ENCODE measurements around the gene SPACA5. TPM values are rescaled to one million over a fixed set of nuclear protein-coding genes. Genes with fewer than 3 reads are reported as not detected.
"Not testable (repeated sequence)": the region's sequence is repeated elsewhere in the genome, so short reads cannot be mapped to it uniquely, and the experiment has no call there.

SPACA5 gene
- total RNA-seq, 3 donors from 2014 or later (not counting 1 experiment from before 2014, with no cell fraction given): not detected

DNA sequence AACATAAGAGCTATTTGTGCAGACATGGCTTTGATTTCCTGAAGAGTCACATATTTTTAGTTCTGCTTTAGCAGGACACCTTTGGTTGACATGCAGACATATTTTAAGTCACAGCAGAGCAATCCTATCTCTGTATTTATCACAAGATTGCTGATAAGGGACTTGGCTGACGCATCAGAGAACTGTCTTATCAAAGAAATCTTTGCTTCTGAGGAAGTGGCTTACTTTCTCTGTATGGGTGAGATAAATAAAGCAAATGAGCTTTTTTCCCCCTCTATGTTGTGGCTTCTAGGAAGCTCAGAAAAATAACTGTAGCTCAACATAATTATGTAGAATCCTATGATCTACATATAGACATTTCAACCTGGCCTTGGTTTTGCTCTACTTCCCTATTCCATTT, 13.1 kb downstream of the SPACA5 start:
- H3K27ac ChIP-seq (ENCODE audit: low read length); H3K27me3 Mint-ChIP-seq (ENCODE audit: low read depth in 2 of 2); H3K4me1 ChIP-seq (ENCODE audit: control insufficient read depth, insufficient read depth, low read length); H3K9me3 ChIP-seq (ENCODE audit: control insufficient read depth, insufficient read depth, low read length); H3K4me1 Mint-ChIP-seq; H3K27ac Mint-ChIP-seq; H3K4me3 ChIP-seq (ENCODE audit: low read length); H3K36me3 ChIP-seq (ENCODE audit: control insufficient read depth, insufficient read depth, low read length); H3K27me3 ChIP-seq (ENCODE audit: control insufficient read depth, insufficient read depth, low read length); H3K4me3 Mint-ChIP-seq; H3K36me3 Mint-ChIP-seq; H3K9me3 Mint-ChIP-seq; DNase-seq: not testable (repeated sequence)
- peak in 2 of 3 donors; percentile 37 to 51 for ATAC-seq
- intact Hi-C loops (cut with micrococcal nuclease): loop anchor here (5.0 to 10.0 kb wide), 3 partner anchors 65 to 828 kb away; partner anchors contain the start of genes ELK1, UBA1 and UXT
- no CpG with 5 or more reads among the region's 1 CpG for whole genome bisulfite sequencing (ENCODE audit: insufficient coverage)

GRCh38 chrX:48020472-48020871, 13.7 kb downstream of the SPACA5 start:
- not testable (repeated sequence) for H3K9me3 Mint-ChIP-seq; H3K27me3 Mint-ChIP-seq (ENCODE audit: low read depth in 2 of 2); H3K27me3 ChIP-seq (ENCODE audit: control insufficient read depth, insufficient read depth, low read length); H3K36me3 ChIP-seq (ENCODE audit: control insufficient read depth, insufficient read depth, low read length); H3K9me3 ChIP-seq (ENCODE audit: control insufficient read depth, insufficient read depth, low read length); H3K36me3 Mint-ChIP-seq; H3K27ac ChIP-seq (ENCODE audit: low read length); H3K4me1 ChIP-seq (ENCODE audit: control insufficient read depth, insufficient read depth, low read length); H3K4me1 Mint-ChIP-seq
- peak overlapping the region; percentile 98 for H3K4me3 Mint-ChIP-seq
- H3K4me3 ChIP-seq (ENCODE audit: low read length): peak overlapping the region; percentile 75
- ATAC-seq (peak in 1 of 3 donors; percentile 13), DNase-seq (peak in 1 of 2 donors; percentile 46)
- intact Hi-C loops (cut with micrococcal nuclease): loop anchor here (5.0 to 10.0 kb wide), 3 partner anchors 66 to 828 kb away; partner anchors contain the start of genes ELK1, UBA1 and UXT
- H3K27ac Mint-ChIP-seq: peak overlapping the region; percentile 91 to 99
- 32% methylated on average over 9 of the region's 11 CpGs for WGBS (ENCODE audit: insufficient coverage)

- Histone ChIP-seq H3K27ac (ENCODE audit: low read length) (peak overlapping the region; percentile 94), H3K36me3 (ENCODE audit: control insufficient read depth, insufficient read depth, low read length) (no peaks in the 10 kb centered on the region), H3K4me1 (ENCODE audit: control insufficient read depth, insufficient read depth, low read length) (peaks cover 6% of the 10 kb centered on the region), H3K9me3 (ENCODE audit: control insufficient read depth, insufficient read depth, low read length) (no peaks in the 10 kb centered on the region), H3K4me3 (ENCODE audit: low read length) (peak overlapping the region; percentile 75), H3K27me3 (ENCODE audit: control insufficient read depth, insufficient read depth, low read length) (no peaks in the 10 kb centered on the region)
- Mint-ChIP-seq H3K4me3 (peak overlapping the region; percentile 98), H3K27ac (peak overlapping the region; percentile 91 to 99), H3K9me3 (no peaks in the 10 kb centered on the region), H3K4me1 (peaks cover 12 to 13% of the 10 kb centered on the region in 2 donors), H3K27me3 (ENCODE audit: low read depth in 2 of 2) (no peaks in the 10 kb centered on the region), H3K36me3 (no peaks in the 10 kb centered on the region)
- TF ChIP-seq CTCF (IDR thresholded peaks at IDR 0.05): no peak
- intact Hi-C loops (cut with micrococcal nuclease): loop anchor here (1.0 to 10.0 kb wide), 4 partner anchors 66 to 829 kb away; partner anchors contain the start of genes ELK1, UBA1, UXT and ZNF81
- DNase-seq (peak; percentile 76 to 88), ATAC-seq (peak; percentile 79 to 88 (median 79))
- under 1% methylated on average over 22 of the region's 30 CpGs for WGBS (ENCODE audit: insufficient coverage)
These were observed 14.5 kb downstream of the SPACA5 start for GRCh38 chrX:48021026-48021900.

DNA sequence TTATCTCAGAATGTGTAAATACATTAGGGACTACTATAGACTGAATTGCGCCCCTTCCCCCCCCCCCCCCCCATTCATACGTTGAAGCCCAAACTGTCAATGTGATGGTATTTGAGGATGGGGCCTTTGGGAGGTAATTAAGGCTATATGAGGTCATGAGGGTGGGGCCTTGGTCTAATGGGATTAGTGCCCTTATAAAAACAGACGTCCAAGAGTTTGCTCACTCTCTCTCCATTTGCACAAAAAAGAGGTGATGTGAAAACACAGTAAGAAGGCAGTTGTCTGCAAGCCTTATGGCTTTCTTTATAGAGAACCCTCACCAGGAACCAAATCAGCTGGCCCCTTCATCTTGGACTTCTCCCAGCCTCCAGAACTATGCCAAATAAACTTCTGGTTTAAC, 15.3 kb downstream of the SPACA5 start:
- Mint-ChIP-seq H3K36me3 (no peaks in the 10 kb centered on the region), H3K4me1 (peaks cover 18 to 20% of the 10 kb centered on the region in 2 donors), H3K27me3 (ENCODE audit: low read depth in 2 of 2) (no peaks in the 10 kb centered on the region), H3K9me3 (no peaks in the 10 kb centered on the region), H3K4me3 (no peak overlapping the region), H3K27ac (peak overlapping the region in 1 of 2 donors; percentile 74)
- ATAC-seq (no peak), DNase-seq (no peak)
- intact Hi-C loops (cut with micrococcal nuclease): loop anchor here (5.0 to 10.0 kb wide), 3 partner anchors 67 to 830 kb away; partner anchors contain the start of genes ELK1, UBA1 and UXT
- no peak overlapping the region for H3K27ac ChIP-seq (ENCODE audit: low read length)
- no peaks in the 10 kb centered on the region for H3K9me3 ChIP-seq (ENCODE audit: control insufficient read depth, insufficient read depth, low read length)
- no peaks in the 10 kb centered on the region for H3K27me3 ChIP-seq (ENCODE audit: control insufficient read depth, insufficient read depth, low read length)
- no peak for TF ChIP-seq CTCF (IDR thresholded peaks at IDR 0.05)
- H3K4me1 ChIP-seq (ENCODE audit: control insufficient read depth, insufficient read depth, low read length): peaks cover 9% of the 10 kb centered on the region
- WGBS (ENCODE audit: insufficient coverage): no CpG with 5 or more reads among the region's 3 CpGs
- no peak overlapping the region for H3K4me3 ChIP-seq (ENCODE audit: low read length)
- no peaks in the 10 kb centered on the region for H3K36me3 ChIP-seq (ENCODE audit: control insufficient read depth, insufficient read depth, low read length)
